Parathyroid adenoma (tissue), 2 donors: Measurements from ENCODE around the gene EVI5L.

ENCODE experiments used
- H2AFZ ChIP-seq: fragments of 300-600 bp; sonication (generic); one replicate; pipeline ENCODE4 v1.7.0; 2017; ENCODE audit warnings: antibody characterized with exemption, mild to moderate bottlenecking
- H3K27ac ChIP-seq: fragments of 300-600 bp; sonication (generic); one replicate; pipeline ENCODE4 v1.7.0; 2017
- H3K27me3 ChIP-seq: fragments of 300-600 bp; sonication (generic); one replicate; pipeline ENCODE4 v1.7.0; 2017; ENCODE audit warnings: low read length; ENCODE audit not compliant: control insufficient read depth, insufficient read depth
- H3K36me3 ChIP-seq: fragments of 300-600 bp; sonication (generic); one replicate; pipeline ENCODE4 v1.7.0; 2017; ENCODE audit warnings: low read length; ENCODE audit not compliant: control insufficient read depth, insufficient read depth
- H3K4me1 ChIP-seq: fragments of 300-600 bp; sonication (generic); one replicate; pipeline ENCODE4 v1.7.0; 2017; ENCODE audit warnings: control low read depth
- H3K4me2 ChIP-seq: fragments of 300-600 bp; sonication (generic); one replicate; pipeline ENCODE4 v1.7.0; 2017; ENCODE audit warnings: low read length
- H3K4me3 ChIP-seq: fragments of 300-600 bp; sonication (generic); one replicate; pipeline ENCODE4 v1.7.0; 2017; ENCODE audit warnings: low read depth, low read length
- H3K79me2 ChIP-seq: fragments of 300-600 bp; sonication (generic); one replicate; pipeline ENCODE4 v1.7.0; 2017; ENCODE audit warnings: control low read depth
- H3K9ac ChIP-seq: fragments of 300-600 bp; sonication (generic); one replicate; pipeline ENCODE4 v1.7.0; 2017; ENCODE audit warnings: mild to moderate bottlenecking
- H3K9me3 ChIP-seq: fragments of 300-600 bp; sonication (generic); one replicate; pipeline ENCODE4 v1.7.0; 2017; ENCODE audit warnings: low read length; ENCODE audit not compliant: control insufficient read depth
- CTCF ChIP-seq: fragments of 300-600 bp; sonication (generic); IDR thresholded peaks from one replicate; pipeline ENCODE4 v1.7.0; 2017; ENCODE audit warnings: antibody characterized with exemption, mild to moderate bottlenecking
- donor health status: primary hyperparathyroidism.

EVI5L gene

GRCh38 chr19:7895565-7895964 lies 65.5 kb downstream of the EVI5L start:
- H3K9ac ChIP-seq, result no peak overlapping the region
- H3K79me2 ChIP-seq, result no peaks in the 10 kb centered on the region
- no peak overlapping the region for H3K4me2 ChIP-seq
- H3K4me1 ChIP-seq, result no peaks in the 10 kb centered on the region
- H3K27me3 ChIP-seq, result no peaks in the 10 kb centered on the region
- H3K4me3 ChIP-seq, result no peak overlapping the region
- H2AFZ ChIP-seq, result no peak overlapping the region
- H3K9me3 ChIP-seq, result no peaks in the 10 kb centered on the region
- TF ChIP-seq CTCF, result no peak
- no peak overlapping the region for H3K27ac ChIP-seq
- no peaks in the 10 kb centered on the region for H3K36me3 ChIP-seq

DNA sequence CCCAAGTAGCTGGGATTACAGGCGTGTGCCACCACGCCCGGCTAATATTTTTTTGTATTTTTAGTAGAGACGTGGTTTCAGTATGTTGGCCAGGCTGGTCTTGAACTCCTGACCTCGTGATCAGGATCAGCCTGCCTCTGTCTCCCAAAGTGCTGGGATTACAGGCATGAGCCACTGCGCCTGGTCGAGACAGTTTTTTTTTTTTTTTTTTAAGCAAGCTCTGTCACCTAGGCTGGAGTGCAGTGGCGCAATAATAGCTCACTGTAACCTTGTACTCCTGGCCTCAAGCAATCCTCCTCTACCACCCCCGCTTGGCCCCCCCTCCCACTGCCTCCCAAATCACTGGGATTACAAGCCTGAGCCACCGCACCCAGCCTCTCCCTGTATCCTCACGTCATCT lies 67.3 kb downstream of the EVI5L start:
- H3K79me2 ChIP-seq, result no peaks in the 10 kb centered on the region
- H3K4me3 ChIP-seq, result no peak overlapping the region
- no peak overlapping the region for H2AFZ ChIP-seq
- no peaks in the 10 kb centered on the region for H3K36me3 ChIP-seq
- TF ChIP-seq CTCF, result no peak
- H3K27ac ChIP-seq, result no peak overlapping the region
- H3K27me3 ChIP-seq, result no peaks in the 10 kb centered on the region
- H3K4me1 ChIP-seq, result no peaks in the 10 kb centered on the region
- no peak overlapping the region for H3K4me2 ChIP-seq
- no peaks in the 10 kb centered on the region for H3K9me3 ChIP-seq
- H3K9ac ChIP-seq, result no peak overlapping the region

DNA sequence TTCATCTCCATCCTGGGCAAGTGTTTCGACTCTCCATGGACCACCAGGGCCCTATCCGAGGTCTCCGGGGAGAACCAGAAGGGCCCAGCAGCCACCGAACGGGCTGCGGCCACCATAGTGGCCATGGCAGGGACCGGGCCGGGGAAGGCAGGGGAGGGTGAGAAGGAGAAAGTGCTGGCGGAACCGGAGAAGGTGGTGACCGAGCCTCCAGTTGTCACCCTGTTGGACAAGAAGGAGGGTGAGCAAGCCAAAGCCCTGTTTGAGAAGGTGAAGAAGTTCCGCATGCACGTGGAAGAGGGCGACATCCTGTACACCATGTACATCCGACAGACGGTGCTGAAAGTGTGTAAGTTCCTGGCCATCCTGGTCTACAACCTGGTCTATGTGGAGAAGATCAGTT lies 68.9 kb downstream of the EVI5L start:
- Histone ChIP-seq H3K9me3 (no peaks in the 10 kb centered on the region), H3K27me3 (no peaks in the 10 kb centered on the region), H3K9ac (no peak overlapping the region), H3K4me3 (no peak overlapping the region), H3K4me1 (peaks cover 7% of the 10 kb centered on the region), H3K79me2 (no peaks in the 10 kb centered on the region), H2AFZ (no peak overlapping the region), H3K36me3 (no peaks in the 10 kb centered on the region), H3K27ac (no peak overlapping the region), H3K4me2 (no peak overlapping the region)
- TF ChIP-seq CTCF, result no peak

DNA sequence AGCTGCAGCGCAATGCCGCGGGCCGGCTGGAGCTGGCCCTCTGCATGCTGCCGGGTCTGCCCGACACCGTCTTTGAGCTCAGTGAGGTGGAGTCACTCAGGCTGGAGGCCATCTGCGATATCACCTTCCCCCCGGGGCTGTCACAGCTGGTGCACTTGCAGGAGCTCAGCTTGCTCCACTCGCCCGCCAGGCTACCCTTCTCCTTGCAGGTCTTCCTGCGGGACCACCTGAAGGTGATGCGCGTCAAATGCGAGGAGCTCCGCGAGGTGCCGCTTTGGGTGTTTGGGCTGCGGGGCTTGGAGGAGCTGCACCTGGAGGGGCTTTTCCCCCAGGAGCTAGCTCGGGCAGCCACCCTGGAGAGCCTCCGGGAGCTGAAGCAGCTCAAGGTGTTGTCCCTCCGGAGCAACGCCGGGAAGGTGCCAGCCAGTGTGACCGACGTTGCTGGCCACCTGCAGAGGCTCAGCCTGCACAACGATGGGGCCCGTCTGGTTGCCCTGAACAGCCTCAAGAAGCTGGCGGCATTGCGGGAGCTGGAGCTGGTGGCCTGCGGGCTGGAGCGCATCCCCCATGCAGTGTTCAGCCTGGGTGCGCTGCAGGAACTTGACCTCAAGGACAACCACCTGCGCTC lies 69.8 kb downstream of the EVI5L start:
- Histone ChIP-seq H3K27ac (no peak overlapping the region), H3K9me3 (no peaks in the 10 kb centered on the region), H3K4me1 (peaks cover 9% of the 10 kb centered on the region), H3K4me2 (no peak overlapping the region), H2AFZ (no peak overlapping the region), H3K79me2 (peaks cover 8% of the 10 kb centered on the region), H3K9ac (no peak overlapping the region), H3K4me3 (no peak overlapping the region), H3K36me3 (no peaks in the 10 kb centered on the region), H3K27me3 (no peaks in the 10 kb centered on the region)
- no peak for TF ChIP-seq CTCF

- Histone ChIP-seq H2AFZ (no peak overlapping the region), H3K9ac (no peak overlapping the region), H3K4me2 (no peak overlapping the region), H3K9me3 (no peaks in the 10 kb centered on the region), H3K4me3 (no peak overlapping the region), H3K79me2 (peaks cover 13% of the 10 kb centered on the region), H3K36me3 (no peaks in the 10 kb centered on the region), H3K4me1 (peaks cover 14% of the 10 kb centered on the region), H3K27ac (no peak overlapping the region), H3K27me3 (no peaks in the 10 kb centered on the region)
- TF ChIP-seq CTCF, result no peak
These were observed 70.4 kb downstream of the EVI5L start for GRCh38 chr19:7900401-7900870.
